Fibroblast of lung (primary cell): ENCODE data around the gene PLEKHA4. TPM values are rescaled to one million over a fixed set of nuclear protein-coding genes. Genes with fewer than 3 reads are reported as not detected.

Source experiments
- DNase-seq, 2 donors: peaks; one replicate each; pipeline versions ENCODE4 v3.0.0 to v3.0.0-alpha.2; 2010; ENCODE audit warnings: low read depth in 2 of 2
- H2AFZ ChIP-seq: 2 replicates; pipeline ENCODE4 v1.5.1; 2012; ENCODE audit warnings: low read length, control low read depth, inconsistent platforms
- H3K27ac ChIP-seq: 2 replicates; pipeline ENCODE4 v1.5.1; 2011; ENCODE audit warnings: low read length, control low read depth; ENCODE audit not compliant: insufficient read depth
- H3K27me3 ChIP-seq: 2 replicates; pipeline ENCODE4 v1.5.1; 2011; ENCODE audit warnings: mild to moderate bottlenecking, low read length; ENCODE audit not compliant: control insufficient read depth, insufficient read depth
- H3K36me3 ChIP-seq: 2 replicates; pipeline ENCODE4 v1.5.1; 2011; ENCODE audit warnings: low read length; ENCODE audit not compliant: control insufficient read depth, insufficient read depth
- H3K4me1 ChIP-seq: 2 replicates; pipeline ENCODE4 v1.5.1; 2011; ENCODE audit warnings: low read length; ENCODE audit not compliant: control insufficient read depth, insufficient read depth; ENCODE audit errors: extremely low read depth
- H3K4me2 ChIP-seq: 2 replicates; pipeline ENCODE4 v1.5.1; 2011; ENCODE audit warnings: low read length, control low read depth; ENCODE audit not compliant: insufficient read depth; ENCODE audit errors: extremely low read depth
- H3K4me3 ChIP-seq, 4 experiments: fragments of 200-600 bp in 1 of 4; sonication (generic) in 1 of 4; replicated peaks in 1 of 4; 2 replicates each; pipeline ENCODE4 v1.5.1; 2011 to 2016; ENCODE audit warnings: low read length in 4 of 4, low read depth in 3 of 4, mild to moderate bottlenecking in 3 of 4, control low read depth in 2 of 4, inconsistent platforms in 1 of 4, mixed read lengths in 1 of 4; ENCODE audit not compliant: insufficient read depth in 1 of 4; ENCODE audit errors: control extremely low read depth in 1 of 4
- H3K79me2 ChIP-seq: 2 replicates; pipeline ENCODE4 v1.5.1; 2012; ENCODE audit warnings: mild to moderate bottlenecking, low read length, inconsistent platforms; ENCODE audit not compliant: control insufficient read depth, insufficient read depth
- H3K9ac ChIP-seq: 2 replicates; pipeline ENCODE4 v1.5.1; 2011; ENCODE audit warnings: mild to moderate bottlenecking, low read length, control low read depth; ENCODE audit not compliant: insufficient read depth
- H3K9me3 ChIP-seq: 2 replicates; pipeline ENCODE4 v1.5.1; 2012; ENCODE audit warnings: low read depth, low read length; ENCODE audit not compliant: control insufficient read depth, insufficient read depth
- H4K20me1 ChIP-seq: 2 replicates; pipeline ENCODE4 v1.5.1; 2011; ENCODE audit warnings: low read length; ENCODE audit not compliant: control insufficient read depth, insufficient read depth; ENCODE audit errors: extremely low read depth
- CTCF ChIP-seq, 2 donors: IDR thresholded peaks in 1 of 2; conservative IDR thresholded peaks in 1 of 2; 1 replicate in 1 of 2; 2 replicates in 1 of 2; pipeline ENCODE4 v1.5.1; 2011 to 2012; ENCODE audit warnings: low read length in 2 of 2, control low read depth in 1 of 2, inconsistent platforms in 1 of 2, low read depth in 1 of 2, mild to moderate bottlenecking in 1 of 2
- EZH2 ChIP-seq: IDR thresholded peaks from 2 replicates; pipeline ENCODE4 v1.5.1; 2012; ENCODE audit warnings: low read length, control low read depth, mild to moderate bottlenecking; ENCODE audit errors: missing control alignments
- polyA plus RNA-seq, 2 donors: library from polyadenylated mRNA; depleted of rRNA in 1 of 2; stranded (reverse) in 1 of 2; unstranded in 1 of 2; fragments of >200 nt; gene quantifications; 2 replicates each; pipeline ENCODE4 v1.2.1, GENCODE V29; 2011 to 2012; ENCODE audit warnings: missing spikeins in 1 of 2
- total RNA-seq: library from RNA; depleted of rRNA; stranded (reverse); fragments of >200 nt; gene quantifications from 2 replicates; pipeline ENCODE4 v1.2.1, GENCODE V29; 2014

Gene PLEKHA4
- total and polyA plus RNA-seq, 2 donors (not counting 1 experiment from before 2014, with no cell fraction given), result 6.6 to 20.0 TPM

GRCh38 chr19:48830088-48830487, 38.3 kb downstream of the PLEKHA4 start:
- no peak for DNase-seq
- Histone ChIP-seq H3K4me1 (no peaks in the 10 kb centered on the region), H3K9me3 (no peaks in the 10 kb centered on the region), H3K27me3 (no peaks in the 10 kb centered on the region), H3K9ac (no peak overlapping the region), H3K4me2 (no peak overlapping the region), H4K20me1 (no peaks in the 10 kb centered on the region), H3K27ac (no peak overlapping the region), H3K4me3 (no peak overlapping the region), H3K79me2 (no peaks in the 10 kb centered on the region), H2AFZ (no peak overlapping the region), H3K36me3 (peaks cover 5% of the 10 kb centered on the region)
- TF ChIP-seq CTCF (conservative IDR thresholded peaks at IDR 0.05 in 1 of 2, IDR thresholded peaks at IDR 0.05 in 1 of 2; ENCODE audit: low read depth in 1 of 2, low read length in 2 of 2), result no peak
- no peak for TF ChIP-seq EZH2

GRCh38 chr19:48826606-48827020, 41.8 kb downstream of the PLEKHA4 start:
- no peak for TF ChIP-seq EZH2
- no peak for TF ChIP-seq CTCF (conservative IDR thresholded peaks at IDR 0.05 in 1 of 2, IDR thresholded peaks at IDR 0.05 in 1 of 2; ENCODE audit: low read depth in 1 of 2, low read length in 2 of 2)
- no peaks in the 10 kb centered on the region for H3K9me3 ChIP-seq
- DNase-seq, result no peak
- no peaks in the 10 kb centered on the region for H4K20me1 ChIP-seq
- no peak overlapping the region for H3K9ac ChIP-seq
- H3K27ac ChIP-seq, result no peak overlapping the region
- no peaks in the 10 kb centered on the region for H3K27me3 ChIP-seq
- no peak overlapping the region for H3K4me2 ChIP-seq
- H2AFZ ChIP-seq, result no peak overlapping the region
- no peaks in the 10 kb centered on the region for H3K4me1 ChIP-seq
- H3K4me3 ChIP-seq, result no peak overlapping the region
- peaks cover 4% of the 10 kb centered on the region for H3K36me3 ChIP-seq
- H3K79me2 ChIP-seq, result no peaks in the 10 kb centered on the region

- no peak for DNase-seq
- Histone ChIP-seq H3K27me3 (no peaks in the 10 kb centered on the region), H3K79me2 (no peaks in the 10 kb centered on the region), H2AFZ (no peak overlapping the region), H3K4me1 (peaks cover 7% of the 10 kb centered on the region), H4K20me1 (no peaks in the 10 kb centered on the region), H3K4me2 (no peak overlapping the region), H3K9me3 (no peaks in the 10 kb centered on the region), H3K36me3 (peaks cover 4% of the 10 kb centered on the region), H3K9ac (no peak overlapping the region), H3K4me3 (no peak overlapping the region), H3K27ac (no peak overlapping the region)
- TF ChIP-seq CTCF (conservative IDR thresholded peaks at IDR 0.05 in 1 of 2, IDR thresholded peaks at IDR 0.05 in 1 of 2; ENCODE audit: low read depth in 1 of 2, low read length in 2 of 2) (no peak), EZH2 (no peak)
Observed at GRCh38 chr19:48822514-48822913, 45.9 kb downstream of the PLEKHA4 start.
